GM12874 (cell line): ENCODE data around the gene FAM53A.

Experiments
- CTCF ChIP-seq: IDR thresholded peaks from 2 replicates; pipeline ENCODE4 v1.5.1; 2011; ENCODE audit warnings: low read depth, mild to moderate bottlenecking, control low read depth, low read length, moderate library complexity; ENCODE audit not compliant: insufficient read depth

FAM53A gene

DNA sequence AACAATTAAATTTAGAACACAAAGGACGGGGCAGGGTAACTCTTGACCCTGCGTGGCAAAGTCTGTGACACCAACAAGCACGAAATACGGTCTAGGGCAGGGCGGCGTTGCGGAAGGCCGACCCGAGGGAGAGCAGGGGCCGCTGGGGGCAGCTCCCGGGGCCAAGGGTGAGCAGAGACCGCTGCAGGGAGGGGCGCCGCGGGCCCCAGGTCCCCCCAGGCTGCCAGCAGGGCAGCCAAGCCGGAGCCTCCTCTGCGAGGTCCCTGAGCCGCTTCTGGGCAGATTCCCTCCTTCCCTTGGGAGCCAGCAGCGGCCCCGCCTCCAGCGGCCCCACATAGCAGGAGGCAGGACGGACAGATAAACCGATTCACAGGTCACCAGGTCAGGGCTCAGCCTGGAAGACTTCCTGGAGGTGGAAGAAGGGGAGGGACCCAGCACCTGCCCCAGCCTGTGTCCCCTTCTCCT, 90.2 kb downstream of the FAM53A start:
- no peak for TF ChIP-seq CTCF

- no peak for TF ChIP-seq CTCF
These were observed 90.7 kb downstream of the FAM53A start for GRCh38 chr4:1593458-1593857.

DNA sequence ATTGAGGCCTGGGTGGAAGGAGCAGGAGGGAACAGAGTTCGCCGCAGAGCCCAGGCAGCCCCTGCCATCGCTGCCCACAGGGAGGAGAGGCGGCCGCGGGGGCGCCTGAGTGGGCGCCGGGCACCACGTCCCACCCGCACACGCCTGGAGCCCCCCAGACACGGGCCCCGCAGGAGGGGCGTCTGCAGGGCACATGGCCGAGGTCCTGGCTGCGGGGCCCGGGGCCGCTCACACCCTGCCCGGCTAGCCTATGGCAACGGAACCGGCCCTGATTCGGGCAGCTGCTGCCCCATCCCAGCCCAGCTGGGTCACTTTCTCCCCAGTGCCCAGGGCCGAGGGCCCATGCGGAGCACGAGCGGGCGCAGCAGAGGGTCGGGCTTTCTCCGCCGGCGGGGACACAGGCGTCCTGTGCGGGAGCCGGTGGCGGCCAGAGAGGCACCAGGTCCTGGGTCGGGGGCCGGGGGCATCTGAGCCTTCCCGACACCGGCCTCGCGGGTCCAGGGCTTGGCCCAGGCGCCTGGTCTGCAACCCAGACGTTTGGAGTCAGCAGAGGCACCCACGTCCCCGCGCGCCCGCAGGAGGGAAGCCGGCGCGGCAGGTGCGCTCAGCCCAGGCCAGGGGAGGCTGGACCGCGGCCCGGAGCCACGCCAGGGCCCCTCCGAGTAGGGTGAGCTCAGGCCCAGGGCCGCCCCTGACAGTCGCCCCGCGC, 91.2 kb downstream of the FAM53A start:
- TF ChIP-seq CTCF: no peak

DNA sequence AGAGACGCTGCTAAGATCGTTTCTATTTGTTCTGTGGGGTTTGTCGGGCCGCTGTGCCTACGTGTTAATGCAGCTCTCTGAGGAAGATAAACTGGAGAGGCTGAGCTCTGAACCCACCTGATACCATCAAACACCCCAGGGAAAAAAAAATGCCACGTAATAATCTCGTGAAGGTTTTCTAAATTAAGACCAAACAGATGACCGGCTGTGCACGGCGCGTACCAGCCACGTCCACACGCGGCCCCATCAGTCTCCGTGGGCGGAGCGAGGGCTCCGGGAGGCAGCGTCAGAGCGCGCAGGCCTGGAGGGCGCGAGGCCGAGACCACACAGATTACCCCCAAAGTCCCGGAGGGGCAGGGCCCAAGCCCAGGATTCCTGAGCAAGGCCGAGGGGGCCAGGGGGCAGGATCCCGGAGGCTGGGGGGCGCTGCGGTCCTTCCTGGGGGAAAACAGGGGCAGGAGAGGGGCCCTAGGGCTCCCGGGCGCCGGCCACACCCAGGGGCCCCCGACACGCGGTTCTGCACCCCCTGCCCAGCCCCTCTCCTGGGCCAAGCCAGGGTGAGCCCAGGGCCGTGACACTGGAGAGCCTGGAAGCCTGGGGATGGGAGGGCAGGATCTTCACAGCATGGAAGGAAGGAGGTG, 91.9 kb downstream of the FAM53A start:
- TF ChIP-seq CTCF: no peak

DNA sequence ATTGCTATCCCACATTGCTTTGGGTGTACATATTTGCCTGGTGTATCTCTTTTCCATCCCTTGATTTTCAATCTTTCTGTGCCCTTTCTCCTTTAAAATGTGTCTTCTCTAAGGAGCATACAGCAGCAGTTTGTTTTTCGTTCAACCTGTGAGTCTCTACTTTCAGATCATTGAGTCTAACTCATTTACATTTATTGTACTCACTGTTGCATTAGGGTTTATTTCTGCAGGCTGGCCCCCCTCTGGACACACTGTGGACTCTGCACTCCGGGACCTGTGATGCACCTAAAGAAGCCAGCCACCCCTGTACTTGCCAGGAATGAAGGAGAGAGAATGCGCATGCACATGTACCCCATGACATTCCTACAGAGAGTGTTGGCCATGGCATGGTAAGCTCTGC, 93.0 kb downstream of the FAM53A start:
- TF ChIP-seq CTCF: no peak

- TF ChIP-seq CTCF: no peak
These were observed 93.9 kb downstream of the FAM53A start for GRCh38 chr4:1590244-1590643.
